ENCODE data around the gene LMNA.
A peak's percentile ranks its signal among the peaks of the same experiment; 100 is the strongest.

The LMNA gene

DNA sequence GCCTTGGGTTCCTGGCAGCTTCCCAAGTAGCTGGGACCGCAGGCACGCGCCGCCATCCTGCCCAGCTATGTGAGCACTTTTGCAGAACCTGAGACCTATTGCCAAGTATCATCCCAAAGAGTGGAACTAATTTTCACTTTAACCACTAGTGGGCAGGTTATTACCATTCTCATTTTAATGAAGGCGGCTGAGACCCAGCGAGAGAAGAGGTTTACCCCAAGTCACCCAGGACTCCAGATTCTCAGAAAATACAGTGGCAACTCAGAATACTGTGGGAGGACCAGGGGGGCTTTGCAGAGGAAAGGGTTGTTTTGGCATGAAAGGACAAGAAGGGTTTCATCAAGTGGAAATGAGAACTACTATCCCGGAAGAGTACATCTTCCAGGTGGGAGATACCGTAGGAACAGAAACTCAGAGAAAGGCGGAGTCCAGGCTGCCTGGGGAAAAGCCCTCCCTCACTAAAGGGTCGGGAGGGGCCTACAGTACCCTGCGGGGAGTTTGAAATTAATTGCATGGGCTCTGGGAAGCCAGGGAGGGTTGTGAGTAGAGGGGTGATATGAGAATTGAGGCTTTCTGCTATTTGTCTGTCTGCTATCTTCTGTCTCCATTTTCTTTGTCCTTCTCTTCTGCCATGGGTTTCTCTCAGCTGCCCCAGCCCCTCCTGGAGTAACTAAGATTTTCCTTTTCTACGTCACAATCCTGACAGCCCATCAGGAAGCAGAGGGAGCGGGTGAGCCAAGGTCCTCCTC lies 31.7 kb downstream of the LMNA start:
- Histone ChIP-seq H3K36me3 (ENCODE audit: control insufficient read depth in 4 of 4, insufficient read depth in 4 of 4, low read length in 3 of 4) (no peaks in the 10 kb centered on the region), H3K27me3 (replicated peaks in 2 of 5; ENCODE audit: control insufficient read depth in 4 of 5, insufficient read depth in 5 of 5, low read length in 4 of 5) (no peaks in the 10 kb centered on the region), H3K4me1 (ENCODE audit: control extremely low read depth in 1 of 4, control insufficient read depth in 4 of 4, insufficient read depth in 4 of 4, low read length in 3 of 4) (peaks cover 0 to 48% (median 38%) of the 10 kb centered on the region in 4 experiments), H3K9me3 (ENCODE audit: control extremely low read depth in 1 of 5, control insufficient read depth in 4 of 5, insufficient read depth in 2 of 5, low read depth in 1 of 5, low read length in 4 of 5) (no peaks in the 10 kb centered on the region), H3K27ac (ENCODE audit: insufficient read depth in 1 of 2, low read depth in 1 of 2, low read length in 2 of 2, poor library complexity in 1 of 2, severe bottlenecking in 2 of 2) (peak overlapping the region in 1 of 2 experiments; percentile 66), H3K4me3 (ENCODE audit: control insufficient read depth in 1 of 7, extremely low read depth in 1 of 7, insufficient read depth in 4 of 7, low read depth in 2 of 7, low read length in 6 of 7) (peak overlapping the region in 5 of 7 experiments; percentile 12 to 57 (median 32))
- ChIA-PET POLR2A (interaction anchor here (0.6 to 2.6 kb wide), 4 partner anchors 78 to 94 kb away, joined by 3 to 12 read pairs (median 4); no protein-coding TSS in a partner anchor), CTCF (interaction anchor here (0.6 to 24.8 kb wide), 21 partner anchors 9 to 176 kb away, joined by 3 to 399 read pairs (median 4); partner anchors contain the start of genes PMF1, SEMA4A and SLC25A44)
- DNase-seq: peak; percentile 86 to 93 (median 92)
- 17% methylated on average over 11 of the region's 13 CpGs for WGBS (ENCODE audit: insufficient coverage)

DNA sequence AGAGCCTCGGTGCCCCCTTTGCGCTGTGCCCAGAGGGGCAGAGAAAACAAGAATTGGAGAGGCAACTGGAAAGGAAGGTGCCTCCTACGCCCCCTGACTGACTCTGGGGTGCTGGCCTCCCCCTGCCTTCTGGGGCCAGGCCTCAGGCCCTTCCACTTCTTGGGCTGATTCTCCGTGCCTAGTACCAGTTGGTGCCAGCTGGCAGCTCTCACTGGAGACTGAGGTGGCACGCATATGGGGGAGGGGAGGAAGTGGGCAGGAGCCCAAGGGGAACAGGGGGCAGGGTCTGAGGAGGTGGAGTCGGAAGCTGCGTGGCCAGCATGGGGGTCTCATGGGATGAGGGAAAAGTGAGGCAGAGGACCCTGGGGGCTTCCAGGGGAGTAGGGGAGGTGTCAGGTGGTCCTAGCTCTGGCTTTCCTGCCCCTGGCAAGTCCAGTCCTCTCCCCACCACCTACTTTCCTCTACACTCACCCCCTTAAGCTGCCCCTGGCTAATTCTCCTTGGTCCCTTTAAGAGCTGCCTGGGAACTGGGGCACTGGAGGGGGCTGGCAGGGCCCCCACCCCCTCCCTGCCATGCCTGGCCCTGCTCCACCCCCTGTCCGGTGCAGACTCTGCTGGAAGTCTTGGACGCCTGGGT lies 32.4 kb downstream of the LMNA start:
- 23% methylated on average over 6 of the region's 9 CpGs for WGBS (ENCODE audit: insufficient coverage)
- ChIA-PET CTCF (interaction anchor here (1.0 to 24.8 kb wide), 11 partner anchors 10 to 172 kb away, joined by 3 to 399 read pairs (median 5); partner anchors contain the start of genes PMF1 and SLC25A44), POLR2A (interaction anchor here (1.0 to 2.6 kb wide), 3 partner anchors 72 to 93 kb away, joined by 3 to 12 read pairs (median 3); no protein-coding TSS in a partner anchor)
- Histone ChIP-seq H3K4me3 (ENCODE audit: control insufficient read depth in 1 of 7, extremely low read depth in 1 of 7, insufficient read depth in 4 of 7, low read depth in 2 of 7, low read length in 6 of 7) (peak overlapping the region in 4 of 7 experiments; percentile 23 to 57 (median 34)), H3K27ac (ENCODE audit: insufficient read depth in 1 of 2, low read depth in 1 of 2, low read length in 2 of 2, poor library complexity in 1 of 2, severe bottlenecking in 2 of 2) (peak overlapping the region in 1 of 2 experiments; percentile 66), H3K27me3 (replicated peaks in 2 of 5; ENCODE audit: control insufficient read depth in 4 of 5, insufficient read depth in 5 of 5, low read length in 4 of 5) (no peaks in the 10 kb centered on the region), H3K36me3 (ENCODE audit: control insufficient read depth in 4 of 4, insufficient read depth in 4 of 4, low read length in 3 of 4) (no peaks in the 10 kb centered on the region), H3K9me3 (ENCODE audit: control extremely low read depth in 1 of 5, control insufficient read depth in 4 of 5, insufficient read depth in 2 of 5, low read depth in 1 of 5, low read length in 4 of 5) (no peaks in the 10 kb centered on the region), H3K4me1 (ENCODE audit: control extremely low read depth in 1 of 4, control insufficient read depth in 4 of 4, insufficient read depth in 4 of 4, low read length in 3 of 4) (peaks cover 0 to 52% (median 38%) of the 10 kb centered on the region in 4 experiments)
- peak in 2 of 3 donors; percentile 74 to 81 for DNase-seq

DNA sequence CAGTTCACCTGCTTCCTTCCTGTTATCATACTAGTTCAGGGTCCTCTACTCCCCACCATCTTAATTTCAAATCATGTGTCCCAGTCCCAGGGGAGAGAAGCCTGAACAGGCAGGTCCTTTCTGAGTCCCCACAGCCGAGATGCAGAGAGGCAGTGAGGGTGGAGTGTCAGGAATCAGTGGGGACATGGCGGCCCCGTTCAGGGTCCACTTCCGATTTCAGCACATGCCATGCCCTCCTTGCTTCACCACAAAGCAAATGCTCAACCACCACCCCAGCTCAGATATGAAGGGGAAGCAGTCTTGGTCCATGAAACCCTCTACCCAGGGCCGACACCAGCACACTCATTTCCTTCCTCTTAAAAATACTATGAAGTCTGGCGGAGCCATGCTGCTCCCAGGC lies 33.7 kb downstream of the LMNA start:
- no peaks in the 10 kb centered on the region for H3K36me3 ChIP-seq (ENCODE audit: control insufficient read depth in 4 of 4, insufficient read depth in 4 of 4, low read length in 3 of 4)
- DNase-seq: peak; percentile 78 to 93 (median 93)
- peaks cover 0 to 56% (median 38%) of the 10 kb centered on the region in 4 experiments for H3K4me1 ChIP-seq (ENCODE audit: control extremely low read depth in 1 of 4, control insufficient read depth in 4 of 4, insufficient read depth in 4 of 4, low read length in 3 of 4)
- H3K9me3 ChIP-seq (ENCODE audit: control extremely low read depth in 1 of 5, control insufficient read depth in 4 of 5, insufficient read depth in 2 of 5, low read depth in 1 of 5, low read length in 4 of 5): no peaks in the 10 kb centered on the region
- ChIA-PET CTCF (interaction anchor here (1.0 to 24.8 kb wide), 9 partner anchors 8 to 171 kb away, joined by 3 to 399 read pairs (median 5); no protein-coding TSS in a partner anchor), POLR2A (interaction anchor here (0.7 to 2.6 kb wide), 4 partner anchors 15 to 76 kb away, joined by 3 to 12 read pairs (median 6); partner anchors contain the start of gene PMF1)
- peak overlapping the region; percentile 13 to 66 for H3K27ac ChIP-seq (ENCODE audit: insufficient read depth in 1 of 2, low read depth in 1 of 2, low read length in 2 of 2, poor library complexity in 1 of 2, severe bottlenecking in 2 of 2)
- H3K27me3 ChIP-seq (replicated peaks in 2 of 5; ENCODE audit: control insufficient read depth in 4 of 5, insufficient read depth in 5 of 5, low read length in 4 of 5): no peaks in the 10 kb centered on the region
- 2% methylated on average over 4 of the region's 6 CpGs for WGBS (ENCODE audit: insufficient coverage)
- peak overlapping the region in 3 of 7 experiments; percentile 12 to 40 (median 39) for H3K4me3 ChIP-seq (ENCODE audit: control insufficient read depth in 1 of 7, extremely low read depth in 1 of 7, insufficient read depth in 4 of 7, low read depth in 2 of 7, low read length in 6 of 7)

DNA sequence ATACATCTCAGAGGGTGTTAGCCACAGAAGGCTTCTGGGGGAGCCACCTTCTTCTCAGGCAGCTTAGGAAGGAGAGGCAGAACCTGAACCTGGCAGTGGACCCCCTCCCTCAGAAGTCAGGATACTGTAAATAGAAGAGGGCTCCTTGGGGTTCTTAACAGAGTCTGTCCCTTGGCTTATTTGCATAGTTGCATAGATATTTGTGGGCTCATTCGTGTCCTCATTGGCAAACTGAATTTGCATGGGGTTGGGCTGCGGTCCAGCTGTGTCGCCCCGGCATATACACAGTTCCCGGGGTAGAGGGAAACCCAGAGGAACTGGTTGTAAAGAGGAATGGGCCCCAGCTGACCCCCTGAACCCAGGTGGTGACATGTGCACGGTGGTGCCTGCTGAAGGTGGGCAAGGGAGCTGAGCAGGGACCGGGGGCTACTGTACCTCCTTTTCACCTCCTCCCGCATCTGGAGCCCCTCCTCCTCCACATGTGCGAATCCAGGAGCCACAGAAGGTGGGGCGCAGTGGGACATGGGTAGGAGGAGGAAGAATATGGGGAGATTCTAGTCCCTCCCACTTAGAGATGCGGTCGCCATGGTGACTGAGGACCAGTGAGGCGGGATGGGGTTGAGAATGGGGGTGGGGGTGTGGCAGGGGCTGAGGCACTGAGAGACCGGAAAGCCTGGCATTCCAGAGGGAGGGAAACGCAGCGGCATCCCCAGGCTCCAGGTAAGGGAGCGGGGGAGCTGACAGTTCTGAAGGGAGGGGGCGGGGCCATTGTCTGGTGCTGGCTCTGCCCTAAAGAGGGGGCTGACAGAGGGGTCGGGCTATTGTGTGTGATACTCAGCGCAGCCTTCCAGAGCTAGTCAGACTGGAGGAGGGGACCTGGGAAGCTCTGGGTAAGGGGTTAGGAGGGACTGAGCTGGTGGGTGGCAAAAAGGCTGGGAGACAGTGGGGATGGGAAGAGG lies 35.1 kb downstream of the LMNA start:
- 92% methylated on average over 19 of the region's 20 CpGs for WGBS (ENCODE audit: insufficient coverage)
- CTCF ChIA-PET: interaction anchor here (0.7 to 24.8 kb wide), 8 partner anchors 8 to 186 kb away, joined by 3 to 399 read pairs (median 3); partner anchors contain the start of gene SLC25A44
- Histone ChIP-seq H3K4me1 (ENCODE audit: control extremely low read depth in 1 of 4, control insufficient read depth in 4 of 4, insufficient read depth in 4 of 4, low read length in 3 of 4) (peaks cover 0 to 69% (median 45%) of the 10 kb centered on the region in 4 experiments), H3K27me3 (replicated peaks in 2 of 5; ENCODE audit: control insufficient read depth in 4 of 5, insufficient read depth in 5 of 5, low read length in 4 of 5) (no peaks in the 10 kb centered on the region), H3K9me3 (ENCODE audit: control extremely low read depth in 1 of 5, control insufficient read depth in 4 of 5, insufficient read depth in 2 of 5, low read depth in 1 of 5, low read length in 4 of 5) (no peaks in the 10 kb centered on the region), H3K4me3 (ENCODE audit: control insufficient read depth in 1 of 7, extremely low read depth in 1 of 7, insufficient read depth in 4 of 7, low read depth in 2 of 7, low read length in 6 of 7) (no peak overlapping the region), H3K27ac (ENCODE audit: insufficient read depth in 1 of 2, low read depth in 1 of 2, low read length in 2 of 2, poor library complexity in 1 of 2, severe bottlenecking in 2 of 2) (no peak overlapping the region), H3K36me3 (ENCODE audit: control insufficient read depth in 4 of 4, insufficient read depth in 4 of 4, low read length in 3 of 4) (no peaks in the 10 kb centered on the region)
- POLR2A ChIA-PET: no interaction called here
- peak in 1 of 3 donors; percentile 16 for DNase-seq

DNA sequence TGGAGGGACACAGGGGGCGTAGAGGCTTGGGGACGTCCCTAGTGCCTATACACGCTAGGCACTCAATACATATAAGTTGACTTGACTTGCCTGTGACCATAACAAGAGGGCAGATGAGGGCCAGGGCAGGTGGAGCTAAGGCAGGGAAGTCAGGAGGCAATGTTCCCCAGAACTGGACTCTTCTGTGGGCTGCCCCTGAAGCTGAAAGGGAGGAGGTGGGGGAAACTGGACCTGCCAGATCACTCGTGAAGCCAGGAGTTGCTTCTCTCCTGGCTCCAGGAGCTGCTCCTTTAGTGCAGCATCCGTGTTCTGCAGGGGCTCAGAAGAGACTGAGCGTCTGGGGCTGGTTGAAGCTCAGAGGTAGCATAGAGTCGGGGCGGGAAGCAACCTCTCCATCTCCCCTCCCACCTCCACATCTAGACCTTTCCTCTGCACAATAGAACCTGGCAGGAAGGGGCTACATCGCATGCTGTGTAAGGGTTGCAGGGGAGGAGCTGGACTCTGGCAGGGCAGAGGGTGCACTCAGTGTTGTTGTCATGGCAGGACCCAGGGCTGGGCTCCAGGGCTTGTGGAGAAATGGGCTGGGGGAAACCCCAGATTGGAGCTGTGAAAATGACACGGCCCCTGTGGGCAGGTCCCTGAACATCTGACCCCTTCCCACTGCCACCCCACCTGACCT lies 36.0 kb downstream of the LMNA start:
- WGBS (ENCODE audit: insufficient coverage): 91% methylated on average over 4 of the region's 10 CpGs
- Histone ChIP-seq H3K9me3 (ENCODE audit: control extremely low read depth in 1 of 5, control insufficient read depth in 4 of 5, insufficient read depth in 2 of 5, low read depth in 1 of 5, low read length in 4 of 5) (no peaks in the 10 kb centered on the region), H3K4me3 (ENCODE audit: control insufficient read depth in 1 of 7, extremely low read depth in 1 of 7, insufficient read depth in 4 of 7, low read depth in 2 of 7, low read length in 6 of 7) (no peak overlapping the region), H3K27me3 (replicated peaks in 2 of 5; ENCODE audit: control insufficient read depth in 4 of 5, insufficient read depth in 5 of 5, low read length in 4 of 5) (no peaks in the 10 kb centered on the region), H3K4me1 (ENCODE audit: control extremely low read depth in 1 of 4, control insufficient read depth in 4 of 4, insufficient read depth in 4 of 4, low read length in 3 of 4) (peaks cover 3 to 77% (median 52%) of the 10 kb centered on the region in 4 experiments), H3K27ac (ENCODE audit: insufficient read depth in 1 of 2, low read depth in 1 of 2, low read length in 2 of 2, poor library complexity in 1 of 2, severe bottlenecking in 2 of 2) (no peak overlapping the region), H3K36me3 (ENCODE audit: control insufficient read depth in 4 of 4, insufficient read depth in 4 of 4, low read length in 3 of 4) (no peaks in the 10 kb centered on the region)
- ChIA-PET CTCF (interaction anchor here (0.9 to 24.8 kb wide), 6 partner anchors 9 to 185 kb away, joined by 3 to 399 read pairs (median 3); partner anchors contain the start of gene SLC25A44), POLR2A (interaction anchor here (0.7 kb wide), 1 partner anchor 110 kb away, joined by 3 read pairs; no protein-coding TSS in a partner anchor)
- DNase-seq: no peak
